Measurements from ENCODE around the gene DTWD1. TPM values are rescaled to one million over a fixed set of nuclear protein-coding genes. Genes with fewer than 3 reads are reported as not detected.

Gene DTWD1
- total and polyA plus RNA-seq, 2 donors (not counting 3 experiments of a cell fraction or from before 2014, with no cell fraction given) = 4.6 to 20.1 TPM

DNA sequence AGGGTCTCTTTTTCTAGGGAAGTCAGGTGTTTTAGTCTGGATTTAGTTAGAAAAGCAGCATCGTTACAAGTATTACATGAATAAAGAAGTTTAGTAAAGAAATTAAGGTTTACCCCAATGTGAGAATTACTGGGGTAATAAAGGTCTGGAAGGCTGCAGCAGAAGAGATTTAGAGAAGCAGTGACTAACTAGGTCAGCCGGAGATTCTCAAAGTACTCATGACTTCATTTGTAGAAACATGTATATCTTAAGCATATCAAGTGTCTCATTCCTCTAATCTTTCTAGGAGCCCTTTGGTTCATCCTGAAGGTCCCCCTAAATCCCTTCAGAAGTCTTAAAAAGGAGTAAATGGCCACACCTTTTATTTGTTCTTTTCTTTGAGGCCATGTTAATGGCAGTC is 26.0 kb downstream of the DTWD1 start:
- FAIRE-seq = no peak
- Histone ChIP-seq H3K79me2 (ENCODE audit: control insufficient read depth, insufficient read depth, low read length) (no peaks in the 10 kb centered on the region), H3K9ac (replicated peaks; ENCODE audit: extremely low read depth, insufficient read depth, low read length) (no peak overlapping the region), H4K20me1 (replicated peaks; ENCODE audit: control insufficient read depth, extremely low read depth, insufficient read depth, low read length) (no peaks in the 10 kb centered on the region), H3K27ac (ENCODE audit: insufficient read depth, low read depth, low read length) (no peak overlapping the region), H3K36me3 (ENCODE audit: control insufficient read depth in 2 of 2, extremely low read depth in 1 of 2, insufficient read depth in 2 of 2, low read length in 2 of 2) (no peaks in the 10 kb centered on the region), H3K4me1 (ENCODE audit: control insufficient read depth, extremely low read depth, insufficient read depth, low read length) (no peaks in the 10 kb centered on the region), H3K4me2 (ENCODE audit: insufficient read depth, low read length) (no peak overlapping the region), H3K27me3 (ENCODE audit: control insufficient read depth in 2 of 2, insufficient read depth in 2 of 2, low read length in 2 of 2) (no peaks in the 10 kb centered on the region), H3K9me1 (replicated peaks; ENCODE audit: control insufficient read depth, extremely low read depth, insufficient read depth, low read length) (no peaks in the 10 kb centered on the region), H2AFZ (ENCODE audit: low read depth, low read length) (no peak overlapping the region), H3K4me3 (replicated peaks in 1 of 3; ENCODE audit: insufficient read depth in 1 of 3, low read depth in 1 of 3, low read length in 3 of 3) (no peak overlapping the region), H3K9me3 (replicated peaks; ENCODE audit: control insufficient read depth, insufficient read depth, low read length) (no peaks in the 10 kb centered on the region)
- DNase-seq (ENCODE audit: low read depth, low spot score) = no peak
- BruUV-seq (replicated peaks) = no TSS peak
- TF ChIP-seq POLR2A (IDR thresholded peaks at IDR 0.05; ENCODE audit: low read depth, low read length) (no peak), EZH2 (IDR thresholded peaks at IDR 0.05; ENCODE audit: borderline replicate concordance, low read depth, low read length, severe bottlenecking) (no peak), POLR2AphosphoS5 (IDR thresholded peaks at IDR 0.05; ENCODE audit: insufficient read depth, low read depth, low read length) (no peak), MYC (IDR thresholded peaks at IDR 0.05; ENCODE audit: low read depth, low read length) (no peak), GATA2 (IDR thresholded peaks at IDR 0.05; ENCODE audit: insufficient read depth, insufficient read length, low read depth, low read length) (no peak), JUN (IDR thresholded peaks at IDR 0.05; ENCODE audit: borderline replicate concordance, insufficient read depth, insufficient read length, low read depth) (no peak), FOS (IDR thresholded peaks at IDR 0.05; ENCODE audit: borderline replicate concordance, insufficient read depth, low read length) (no peak)
- TF ChIP-seq, protein P1, sequence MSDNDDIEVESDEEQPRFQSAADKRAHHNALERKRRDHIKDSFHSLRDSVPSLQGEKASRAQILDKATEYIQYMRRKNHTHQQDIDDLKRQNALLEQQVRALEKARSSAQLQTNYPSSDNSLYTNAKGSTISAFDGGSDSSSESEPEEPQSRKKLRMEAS (IDR thresholded peaks at IDR 0.05; ENCODE audit: insufficient read depth, insufficient read length) = no peak
- TF ChIP-seq, protein P2, sequence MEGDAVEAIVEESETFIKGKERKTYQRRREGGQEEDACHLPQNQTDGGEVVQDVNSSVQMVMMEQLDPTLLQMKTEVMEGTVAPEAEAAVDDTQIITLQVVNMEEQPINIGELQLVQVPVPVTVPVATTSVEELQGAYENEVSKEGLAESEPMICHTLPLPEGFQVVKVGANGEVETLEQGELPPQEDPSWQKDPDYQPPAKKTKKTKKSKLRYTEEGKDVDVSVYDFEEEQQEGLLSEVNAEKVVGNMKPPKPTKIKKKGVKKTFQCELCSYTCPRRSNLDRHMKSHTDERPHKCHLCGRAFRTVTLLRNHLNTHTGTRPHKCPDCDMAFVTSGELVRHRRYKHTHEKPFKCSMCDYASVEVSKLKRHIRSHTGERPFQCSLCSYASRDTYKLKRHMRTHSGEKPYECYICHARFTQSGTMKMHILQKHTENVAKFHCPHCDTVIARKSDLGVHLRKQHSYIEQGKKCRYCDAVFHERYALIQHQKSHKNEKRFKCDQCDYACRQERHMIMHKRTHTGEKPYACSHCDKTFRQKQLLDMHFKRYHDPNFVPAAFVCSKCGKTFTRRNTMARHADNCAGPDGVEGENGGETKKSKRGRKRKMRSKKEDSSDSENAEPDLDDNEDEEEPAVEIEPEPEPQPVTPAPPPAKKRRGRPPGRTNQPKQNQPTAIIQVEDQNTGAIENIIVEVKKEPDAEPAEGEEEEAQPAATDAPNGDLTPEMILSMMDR (IDR thresholded peaks at IDR 0.05; ENCODE audit: extremely low read depth in 1 of 2, insufficient read depth in 1 of 2, low read depth in 1 of 2, low read length in 2 of 2) = no peak
- dilution Hi-C loops (cut with MboI; ENCODE audit: extremely low pct_ligation_motif_present, low sequenced_read_pairs) = no loop called here
- POLR2A ChIA-PET = no interaction called here
- CTCF ChIA-PET = no interaction called here
- intact Hi-C loops (cut with micrococcal nuclease) = no loop called here

Data from endothelial cell of umbilical vein (primary cell).